ENCODE results near the gene NT5C1A. TPM values are rescaled to one million over a fixed set of nuclear protein-coding genes. Genes with fewer than 3 reads are reported as not detected.
A peak's percentile ranks its signal among the peaks of the same experiment; 100 is the strongest.

The NT5C1A gene
- total and polyA plus RNA-seq, 2 experiments from 2014 or later: not detected

DNA sequence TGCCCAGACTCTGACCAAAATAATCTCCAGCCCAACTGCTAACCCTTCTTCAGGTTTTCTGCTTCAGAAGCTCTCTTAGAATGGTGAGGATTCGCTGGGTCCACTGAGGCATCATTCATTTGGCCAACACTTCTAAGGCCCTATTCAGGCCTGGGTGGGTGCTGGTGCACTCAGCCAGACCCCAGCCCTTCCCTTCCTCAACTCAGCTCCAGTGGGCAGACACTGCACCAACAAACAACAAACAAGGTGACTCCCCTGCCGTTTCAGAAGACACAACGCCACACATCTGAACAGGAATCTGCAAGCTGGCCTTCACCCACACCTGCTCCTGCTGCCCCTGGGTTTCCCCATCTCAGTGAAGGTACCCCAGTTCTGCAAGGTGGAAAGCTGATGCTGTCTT lies 38.5 kb downstream of the NT5C1A start:
- Histone ChIP-seq H3K4me3 (peak overlapping the region; percentile 46; the same call in 1 of the 2 replicates), H3K36me3 (ENCODE audit: low read depth) (no peaks in the 10 kb centered on the region), H3K9me3 (ENCODE audit: low read depth) (no peaks in the 10 kb centered on the region), H3K27me3 (replicated peaks; ENCODE audit: insufficient read depth) (peaks cover 6% of the 10 kb centered on the region; the same call in 1 of the 2 replicates), H2AFZ (peak overlapping the region; percentile 53; the same call in 1 of the 2 replicates), H3K9ac (peak overlapping the region; percentile 62), H3K27ac (no peak overlapping the region), H3K79me2 (ENCODE audit: insufficient read depth) (no peaks in the 10 kb centered on the region), H3F3A (ENCODE audit: insufficient read depth) (no peaks in the 10 kb centered on the region), H4K20me1 (ENCODE audit: insufficient read depth) (no peaks in the 10 kb centered on the region), H3K9me2 (ENCODE audit: insufficient read depth) (no peaks in the 10 kb centered on the region), H3K4me1 (ENCODE audit: insufficient read depth) (no peaks in the 10 kb centered on the region), H3K4me2 (ENCODE audit: unreplicated experiment) (no peak overlapping the region)
- WGBS, 2 experiments (ENCODE audit: low coverage in 1 of 2, low lambda C conversion rate in 2 of 2, missing lambda C conversion rate in 2 of 2): 93 to 100% methylated on average over 3 of the region's 3 CpGs
- in situ Hi-C loops (cut with MboI): no loop called here
- no peak for TF ChIP-seq EZH2 (IDR thresholded peaks at IDR 0.05; ENCODE audit: insufficient read depth, poor library complexity, severe bottlenecking)
- TF ChIP-seq EZH2phosphoT487 (IDR thresholded peaks at IDR 0.05; ENCODE audit: insufficient read depth, low read depth): no peak
- no peak for DNase-seq

- no peaks in the 10 kb centered on the region for H3K36me3 ChIP-seq (ENCODE audit: low read depth)
- TF ChIP-seq EZH2 (IDR thresholded peaks at IDR 0.05; ENCODE audit: insufficient read depth, poor library complexity, severe bottlenecking) (no peak), EZH2phosphoT487 (IDR thresholded peaks at IDR 0.05; ENCODE audit: insufficient read depth, low read depth) (no peak)
- H4K20me1 ChIP-seq (ENCODE audit: insufficient read depth): no peaks in the 10 kb centered on the region
- no peaks in the 10 kb centered on the region for H3K4me1 ChIP-seq (ENCODE audit: insufficient read depth)
- no peaks in the 10 kb centered on the region for H3F3A ChIP-seq (ENCODE audit: insufficient read depth)
- H3K27me3 ChIP-seq (replicated peaks; ENCODE audit: insufficient read depth): peaks cover 6% of the 10 kb centered on the region; the same call in 1 of the 2 replicates
- H3K9me2 ChIP-seq (ENCODE audit: insufficient read depth): no peaks in the 10 kb centered on the region
- 12 to 20% methylated on average over 23 to 47 of the region's 61 CpGs for WGBS, 2 experiments (ENCODE audit: low coverage in 1 of 2, low lambda C conversion rate in 2 of 2, missing lambda C conversion rate in 2 of 2)
- no peaks in the 10 kb centered on the region for H3K79me2 ChIP-seq (ENCODE audit: insufficient read depth)
- no peak overlapping the region for H3K4me2 ChIP-seq (ENCODE audit: unreplicated experiment)
- in situ Hi-C loops (cut with MboI): no loop called here
- H3K9ac ChIP-seq: peak overlapping the region; percentile 62
- DNase-seq: peak; percentile 83
- peak overlapping the region; percentile 53 for H2AFZ ChIP-seq
- no peak overlapping the region for H3K27ac ChIP-seq
- peak overlapping the region; percentile 46; the same call in 1 of the 2 replicates for H3K4me3 ChIP-seq
- H3K9me3 ChIP-seq (ENCODE audit: low read depth): no peaks in the 10 kb centered on the region
Measured at GRCh38 chr1:39632682-39633417, 39.1 kb downstream of the NT5C1A start.

GRCh38 chr1:39632323-39632681 lies 39.6 kb downstream of the NT5C1A start:
- H2AFZ ChIP-seq: no peak overlapping the region
- H3K4me2 ChIP-seq (ENCODE audit: unreplicated experiment): no peak overlapping the region

GRCh38 chr1:39631361-39632322 lies 40.3 kb downstream of the NT5C1A start:
- no peak overlapping the region for H2AFZ ChIP-seq
- no peak overlapping the region for H3K4me2 ChIP-seq (ENCODE audit: unreplicated experiment)
- H3K36me3 ChIP-seq (ENCODE audit: low read depth): no peaks in the 10 kb centered on the region
- 83 to 86% methylated on average over 16 of the region's 16 CpGs for WGBS, 2 experiments (ENCODE audit: low coverage in 1 of 2, low lambda C conversion rate in 2 of 2, missing lambda C conversion rate in 2 of 2)
- H3K9ac ChIP-seq: no peak overlapping the region
- no peak overlapping the region for H3K4me3 ChIP-seq
- H3F3A ChIP-seq (ENCODE audit: insufficient read depth): no peaks in the 10 kb centered on the region
- H3K9me3 ChIP-seq (ENCODE audit: low read depth): no peaks in the 10 kb centered on the region
- H3K9me2 ChIP-seq (ENCODE audit: insufficient read depth): no peaks in the 10 kb centered on the region
- H3K27ac ChIP-seq: no peak overlapping the region
- in situ Hi-C loops (cut with MboI): no loop called here
- H4K20me1 ChIP-seq (ENCODE audit: insufficient read depth): no peaks in the 10 kb centered on the region
- H3K79me2 ChIP-seq (ENCODE audit: insufficient read depth): no peaks in the 10 kb centered on the region
- DNase-seq: peak; percentile 16
- no peaks in the 10 kb centered on the region for H3K4me1 ChIP-seq (ENCODE audit: insufficient read depth)
- TF ChIP-seq EZH2phosphoT487 (IDR thresholded peaks at IDR 0.05; ENCODE audit: insufficient read depth, low read depth) (no peak), EZH2 (IDR thresholded peaks at IDR 0.05; ENCODE audit: insufficient read depth, poor library complexity, severe bottlenecking) (no peak)
- H3K27me3 ChIP-seq (replicated peaks; ENCODE audit: insufficient read depth): peaks cover 6% of the 10 kb centered on the region; the same call in 1 of the 2 replicates

More at GRCh38 chr1:39632323-39632681, 39.6 kb downstream of the NT5C1A start:
- Histone ChIP-seq H3F3A (ENCODE audit: insufficient read depth) (no peaks in the 10 kb centered on the region), H3K4me1 (ENCODE audit: insufficient read depth) (no peaks in the 10 kb centered on the region), H3K9me2 (ENCODE audit: insufficient read depth) (no peaks in the 10 kb centered on the region), H3K4me3 (no peak overlapping the region), H4K20me1 (ENCODE audit: insufficient read depth) (no peaks in the 10 kb centered on the region), H3K27me3 (replicated peaks; ENCODE audit: insufficient read depth) (peaks cover 6% of the 10 kb centered on the region; the same call in 1 of the 2 replicates), H3K79me2 (ENCODE audit: insufficient read depth) (no peaks in the 10 kb centered on the region), H3K27ac (no peak overlapping the region), H3K36me3 (ENCODE audit: low read depth) (no peaks in the 10 kb centered on the region), H3K9ac (no peak overlapping the region), H3K9me3 (ENCODE audit: low read depth) (no peaks in the 10 kb centered on the region)
- no peak for DNase-seq
- TF ChIP-seq EZH2phosphoT487 (IDR thresholded peaks at IDR 0.05; ENCODE audit: insufficient read depth, low read depth) (no peak), EZH2 (IDR thresholded peaks at IDR 0.05; ENCODE audit: insufficient read depth, poor library complexity, severe bottlenecking) (no peak)
- 92 to 98% methylated on average over 5 of the region's 5 CpGs for WGBS, 2 experiments (ENCODE audit: low coverage in 1 of 2, low lambda C conversion rate in 2 of 2, missing lambda C conversion rate in 2 of 2)
- in situ Hi-C loops (cut with MboI): no loop called here

All from GM23248 (cell line).